ENCODE data around the gene CCDC88C.

The CCDC88C gene

DNA sequence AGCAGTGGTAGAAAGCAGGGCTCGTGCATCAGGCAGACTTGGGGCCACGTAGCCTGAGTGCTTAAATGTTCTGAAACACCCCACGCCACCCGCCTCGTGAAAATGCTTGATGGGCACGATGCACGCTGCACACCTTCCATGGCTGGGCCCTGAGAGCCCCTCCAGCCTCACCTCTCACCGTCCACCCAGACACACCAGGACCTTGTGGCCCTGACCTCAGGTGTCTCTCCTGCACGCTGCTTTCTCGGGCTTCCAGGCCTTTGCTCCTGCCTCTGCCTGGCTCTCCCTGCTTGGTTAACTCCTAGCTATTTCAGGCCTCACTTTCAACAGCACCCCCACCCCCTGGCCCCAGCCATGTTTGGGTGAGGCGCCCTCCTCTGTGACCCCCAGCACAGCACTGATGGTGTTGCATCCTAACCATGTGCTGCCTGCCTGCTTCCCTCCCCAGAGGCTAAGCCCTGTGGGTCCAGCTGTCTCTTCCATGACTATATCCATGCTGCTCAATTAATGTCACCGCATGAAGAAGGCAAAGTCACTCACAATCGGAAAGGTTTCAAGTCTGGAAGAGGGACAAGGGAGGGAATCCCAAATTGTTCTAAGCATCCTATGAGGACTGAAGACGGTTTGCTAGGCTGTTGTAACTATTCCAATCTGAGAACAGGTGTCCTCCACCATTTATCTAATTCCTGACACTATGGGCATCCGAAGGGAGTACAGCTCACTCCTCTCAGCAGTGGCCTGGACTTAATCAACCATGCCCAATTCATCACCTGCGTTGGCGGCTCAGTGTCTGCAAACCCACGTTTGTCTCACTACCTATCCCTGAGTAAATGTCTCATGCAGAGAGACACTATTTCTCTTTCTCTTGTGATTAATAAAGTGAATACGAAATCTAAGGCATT is 82.2 kb downstream of the CCDC88C start:
- ChIA-PET CTCF (interaction anchor here (9.4 kb wide), 1 partner anchor 10 kb away, joined by 81 read pairs; no protein-coding TSS in a partner anchor), POLR2A (no interaction called here)
- TF ChIP-seq, protein P1, sequence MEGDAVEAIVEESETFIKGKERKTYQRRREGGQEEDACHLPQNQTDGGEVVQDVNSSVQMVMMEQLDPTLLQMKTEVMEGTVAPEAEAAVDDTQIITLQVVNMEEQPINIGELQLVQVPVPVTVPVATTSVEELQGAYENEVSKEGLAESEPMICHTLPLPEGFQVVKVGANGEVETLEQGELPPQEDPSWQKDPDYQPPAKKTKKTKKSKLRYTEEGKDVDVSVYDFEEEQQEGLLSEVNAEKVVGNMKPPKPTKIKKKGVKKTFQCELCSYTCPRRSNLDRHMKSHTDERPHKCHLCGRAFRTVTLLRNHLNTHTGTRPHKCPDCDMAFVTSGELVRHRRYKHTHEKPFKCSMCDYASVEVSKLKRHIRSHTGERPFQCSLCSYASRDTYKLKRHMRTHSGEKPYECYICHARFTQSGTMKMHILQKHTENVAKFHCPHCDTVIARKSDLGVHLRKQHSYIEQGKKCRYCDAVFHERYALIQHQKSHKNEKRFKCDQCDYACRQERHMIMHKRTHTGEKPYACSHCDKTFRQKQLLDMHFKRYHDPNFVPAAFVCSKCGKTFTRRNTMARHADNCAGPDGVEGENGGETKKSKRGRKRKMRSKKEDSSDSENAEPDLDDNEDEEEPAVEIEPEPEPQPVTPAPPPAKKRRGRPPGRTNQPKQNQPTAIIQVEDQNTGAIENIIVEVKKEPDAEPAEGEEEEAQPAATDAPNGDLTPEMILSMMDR (IDR thresholded peaks at IDR 0.05; ENCODE audit: insufficient read depth, low read length, missing control alignments): no peak
- DNase-seq (ENCODE audit: low read depth, low spot score): no peak
- no peak overlapping the region for H3K4me3 ChIP-seq (ENCODE audit: low read depth, low read length)

DNA sequence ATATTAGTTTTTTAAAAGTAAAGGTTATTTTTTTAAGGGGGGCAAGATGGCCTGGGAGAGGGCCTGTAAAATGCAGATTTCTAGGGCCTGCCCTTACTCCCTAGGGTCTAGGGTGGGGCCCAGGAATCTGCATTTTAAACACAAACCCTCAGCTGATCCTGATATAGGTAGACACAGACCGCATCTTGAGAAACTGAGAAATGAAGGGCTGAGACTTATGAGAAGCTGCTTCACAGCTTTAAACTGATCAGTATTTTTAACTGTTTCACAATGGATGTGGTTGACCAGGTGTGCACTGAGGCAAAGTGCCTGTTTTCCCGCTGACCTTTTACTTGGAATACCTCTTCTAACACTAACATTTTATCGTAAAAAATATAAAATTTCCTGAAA is 84.0 kb downstream of the CCDC88C start:
- POLR2A ChIA-PET: no interaction called here
- H3K4me3 ChIP-seq (ENCODE audit: low read depth, low read length): no peak overlapping the region
- DNase-seq (ENCODE audit: low read depth, low spot score): no peak
- CTCF ChIA-PET: interaction anchor here (2.7 kb wide), 1 partner anchor 10 kb away, joined by 18 read pairs; no protein-coding TSS in a partner anchor
- TF ChIP-seq, protein P1 (IDR thresholded peaks at IDR 0.05; ENCODE audit: insufficient read depth, low read length, missing control alignments): no peak

DNA sequence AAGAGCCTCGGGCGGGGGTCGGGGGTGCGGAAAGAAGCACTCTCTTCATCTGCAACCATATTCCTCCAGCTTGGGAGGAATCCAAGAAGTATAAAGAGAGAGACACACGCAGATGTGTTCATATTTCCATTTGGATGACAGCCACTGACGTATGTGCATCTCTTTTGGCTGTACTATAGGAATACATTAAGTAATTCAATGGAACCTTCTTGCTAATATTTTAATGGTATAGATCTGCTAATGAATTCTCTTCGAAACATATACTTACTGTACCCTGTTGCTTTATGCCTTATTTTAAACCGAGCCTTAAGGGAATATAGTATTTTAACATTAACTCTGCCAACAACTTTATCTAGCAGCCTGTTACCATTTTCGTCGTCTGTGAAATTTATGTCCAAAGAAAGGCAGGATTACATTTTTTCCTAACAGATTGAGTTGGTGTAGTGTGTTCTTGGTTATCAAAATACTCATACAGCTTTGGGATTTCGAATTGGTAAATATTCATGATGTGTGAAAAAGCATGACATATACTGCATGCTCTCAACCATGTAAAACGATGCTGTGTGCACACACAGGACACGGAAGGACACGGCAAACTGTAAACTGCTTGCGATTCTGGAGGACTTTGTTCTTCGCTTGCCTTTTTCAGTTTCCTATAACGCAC is 84.5 kb downstream of the CCDC88C start:
- CTCF ChIA-PET: interaction anchor here (2.7 kb wide), 1 partner anchor 9 kb away, joined by 18 read pairs; no protein-coding TSS in a partner anchor
- POLR2A ChIA-PET: no interaction called here

DNA sequence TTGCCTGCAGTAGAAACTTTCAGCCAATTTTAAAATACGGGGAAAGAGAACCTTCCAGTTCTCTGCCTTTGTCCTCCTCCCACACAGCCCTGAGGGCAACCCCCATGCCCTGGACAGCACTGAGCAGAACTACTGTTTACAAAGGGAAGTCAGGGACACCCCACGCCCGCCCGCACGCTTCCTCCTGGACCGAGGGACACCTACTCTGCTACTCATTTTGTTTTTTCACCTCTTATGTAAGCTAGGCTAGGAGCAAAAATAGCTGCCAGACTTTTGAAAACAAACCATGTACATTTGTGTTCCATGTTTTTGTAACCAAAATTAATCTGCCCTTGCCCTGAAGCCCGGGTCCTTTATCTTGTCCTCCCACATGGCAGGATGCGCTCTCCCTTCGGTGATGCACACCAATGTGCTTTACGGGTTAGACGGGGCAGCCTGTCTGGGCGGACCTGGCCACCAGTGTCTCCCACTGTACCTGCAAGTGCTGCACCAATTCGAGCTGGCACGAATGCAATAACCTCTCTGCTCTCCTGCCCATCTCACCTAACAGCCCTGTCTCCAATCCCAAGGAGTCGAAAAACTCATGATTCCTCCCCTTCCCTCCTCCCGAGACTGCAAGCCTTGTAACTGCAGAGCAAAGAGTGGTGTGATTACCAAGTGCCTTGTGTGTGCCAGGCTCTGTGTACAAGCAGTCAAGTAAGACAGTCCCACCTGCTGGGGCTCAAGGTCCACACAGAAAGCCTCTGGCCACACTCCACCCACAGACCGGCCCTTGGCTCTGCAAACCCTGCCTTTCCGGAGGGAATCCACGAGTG is 85.2 kb downstream of the CCDC88C start:
- TF ChIP-seq, protein P1 (IDR thresholded peaks at IDR 0.05; ENCODE audit: insufficient read depth, low read length, missing control alignments): no peak
- no peak overlapping the region for H3K4me3 ChIP-seq (ENCODE audit: low read depth, low read length)
- POLR2A ChIA-PET: no interaction called here
- DNase-seq (ENCODE audit: low read depth, low spot score): no peak
- CTCF ChIA-PET: interaction anchor here (2.7 kb wide), 1 partner anchor 9 kb away, joined by 18 read pairs; no protein-coding TSS in a partner anchor

More for the DNA sequence above, 84.5 kb downstream of the CCDC88C start:
- TF ChIP-seq, protein P1 (IDR thresholded peaks at IDR 0.05; ENCODE audit: insufficient read depth, low read length, missing control alignments): no peak
- no peak overlapping the region for H3K4me3 ChIP-seq (ENCODE audit: low read depth, low read length)
- no peak for DNase-seq (ENCODE audit: low read depth, low spot score)

DNA sequence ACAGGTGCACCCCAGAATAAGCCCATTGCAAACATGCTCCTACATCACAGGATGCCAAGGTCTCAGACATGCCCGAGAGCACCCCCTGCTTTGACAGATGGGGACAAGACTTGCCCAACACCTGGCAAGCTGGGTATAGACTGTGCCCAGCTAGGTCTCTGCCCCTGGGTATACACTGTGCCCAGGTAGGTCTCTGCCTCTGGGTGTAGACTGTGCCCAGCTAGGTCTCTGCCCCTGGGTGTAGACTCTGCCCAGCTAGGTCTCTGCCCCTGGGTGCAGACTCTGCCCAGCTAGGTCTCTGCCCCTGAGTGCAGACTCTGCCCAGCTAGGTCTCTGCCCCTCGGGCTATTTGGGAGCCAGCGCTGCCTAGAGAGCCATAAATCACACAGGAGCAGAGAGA is 85.9 kb downstream of the CCDC88C start:
- TF ChIP-seq, protein P1 (IDR thresholded peaks at IDR 0.05; ENCODE audit: insufficient read depth, low read length, missing control alignments): no peak
- ChIA-PET POLR2A (no interaction called here), CTCF (interaction anchor here (2.7 kb wide), 1 partner anchor 8 kb away, joined by 18 read pairs; no protein-coding TSS in a partner anchor)
- DNase-seq (ENCODE audit: low read depth, low spot score): no peak
- no peak overlapping the region for H3K4me3 ChIP-seq (ENCODE audit: low read depth, low read length)

Data from AG04449 (cell line).